H1 (cell line): ENCODE data around the gene PRR5L. TPM values are rescaled to one million over a fixed set of nuclear protein-coding genes. Genes with fewer than 3 reads are reported as not detected.

Experiments used
- CEBPB ChIP-seq: IDR thresholded peaks from 2 replicates; pipeline ENCODE4 v1.6.1; 2012; ENCODE audit warnings: low read depth, low read length
- CHD7 ChIP-seq: fragments of 300-600 bp; sonication (generic); IDR thresholded peaks from 2 replicates; pipeline ENCODE4 v1.7.1; 2012; ENCODE audit warnings: low read length, moderate library complexity, mild to moderate bottlenecking, inconsistent platforms; ENCODE audit not compliant: insufficient replicate concordance
- GTF2F1 ChIP-seq: IDR thresholded peaks from 2 replicates; pipeline ENCODE4 v1.6.1; 2012; ENCODE audit warnings: low read depth, low read length, improper control_type of control experiment, borderline replicate concordance
- KDM4A ChIP-seq: IDR thresholded peaks from one replicate; pipeline ENCODE4 v1.7.1; 2012; ENCODE audit warnings: low read depth, mild to moderate bottlenecking, moderate library complexity, low read length, inconsistent platforms; ENCODE audit not compliant: severe bottlenecking
- RAD21 ChIP-seq, 2 experiments: IDR thresholded peaks in 1 of 2; conservative IDR thresholded peaks in 1 of 2; 2 replicates each; pipeline ENCODE4 v1.6.1; 2011; ENCODE audit warnings: low read depth in 2 of 2, low read length in 2 of 2, improper control_type of control experiment in 1 of 2, inconsistent platforms in 1 of 2, mild to moderate bottlenecking in 1 of 2, moderate library complexity in 1 of 2
- RBBP5 ChIP-seq: IDR thresholded peaks from 2 replicates; pipeline ENCODE4 v1.7.1; 2012; ENCODE audit warnings: low read depth, mild to moderate bottlenecking, inconsistent platforms, low read length, moderate library complexity, borderline replicate concordance
- SAP30 ChIP-seq: fragments of 300-600 bp; sonication (generic); IDR thresholded peaks from 2 replicates; pipeline ENCODE4 v1.7.1; 2012; ENCODE audit warnings: low read length, moderate library complexity, mild to moderate bottlenecking, inconsistent platforms; ENCODE audit not compliant: insufficient read depth, insufficient replicate concordance
- SP2 ChIP-seq: IDR thresholded peaks from 2 replicates; pipeline ENCODE4 v1.6.1; 2012; ENCODE audit warnings: mild to moderate bottlenecking, low read length, inconsistent platforms
- SRF ChIP-seq: IDR thresholded peaks from 2 replicates; pipeline ENCODE4 v1.6.1; 2011; ENCODE audit warnings: mild to moderate bottlenecking, low read depth, low read length, moderate library complexity
- SUZ12 ChIP-seq: fragments of 200-600 bp; sonication (generic); IDR thresholded peaks from 2 replicates; pipeline ENCODE4 v1.6.1; 2012; ENCODE audit warnings: mild to moderate bottlenecking, inconsistent platforms, low read length, moderate library complexity, mixed read lengths
- TBP ChIP-seq: IDR thresholded peaks from 2 replicates; pipeline ENCODE4 v1.6.1; 2011; ENCODE audit warnings: low read depth, low read length, improper control_type of control experiment
- TCF12 ChIP-seq: IDR thresholded peaks from 2 replicates; pipeline ENCODE4 v1.6.1; 2011; ENCODE audit warnings: low read depth, mild to moderate bottlenecking, low read length
- polyA plus RNA-seq, 7 experiments: library from polyadenylated mRNA; depleted of rRNA in 3 of 7; stranded (reverse) in 5 of 7; unstranded in 2 of 7; fragments of >200 nt in 5 of 7; fragments of 200-250 nt in 2 of 7; gene quantifications; 1 replicate in 5 of 7; 2 replicates in 1 of 7; 4 replicates in 1 of 7; pipeline versions ENCODE4 v1.2.1 to v1.2.3, GENCODE V29; 2011 to 2013; ENCODE audit warnings: missing spikeins in 2 of 7, mixed read lengths in 2 of 7
- total RNA-seq: library from RNA; stranded (reverse); fragmentation: NEBNext Ultra II Directional; extraction: Animal tissue kit (Norgen Biotek cat#: 25700); gene quantifications from 2 replicates; pipeline ENCODE4 v1.2.1, GENCODE V29; 2021

PRR5L gene
- total and polyA plus RNA-seq, 2 of the 8 experiments (the other 6 are each of a cell fraction or from before 2014, with no cell fraction given): 6.6 to 10.1 TPM

DNA sequence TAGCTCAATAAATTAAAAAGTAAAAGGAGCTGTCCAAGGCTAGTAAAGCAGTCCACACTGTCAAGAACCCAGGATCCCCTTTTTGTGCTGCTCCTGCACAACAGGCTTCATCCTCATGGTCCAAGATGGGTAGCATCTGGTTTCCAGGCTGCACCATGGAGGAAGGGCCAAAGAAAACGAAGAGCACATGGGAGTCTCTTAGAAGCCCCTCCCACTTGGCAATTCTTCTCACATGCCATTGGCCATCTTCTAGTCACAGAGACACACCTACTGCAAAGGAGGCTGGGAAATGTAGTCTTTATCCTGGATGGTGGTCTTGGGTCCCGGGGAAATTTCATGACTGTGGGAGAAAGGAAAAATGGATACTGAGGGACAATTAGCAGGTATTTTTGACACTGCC, 37.8 kb downstream of the PRR5L start (continued):
- no peak for TF ChIP-seq CHD7
- no peak for TF ChIP-seq GTF2F1
- TF ChIP-seq SUZ12: no peak
- TF ChIP-seq KDM4A: no peak
- TF ChIP-seq RBBP5: no peak
- TF ChIP-seq RAD21 (IDR thresholded peaks at IDR 0.05 in 1 of 2, conservative IDR thresholded peaks at IDR 0.05 in 1 of 2; ENCODE audit: low read depth in 2 of 2, low read length in 2 of 2): no peak
- no peak for TF ChIP-seq SAP30
- TF ChIP-seq SP2: no peak
- no peak for TF ChIP-seq CEBPB
- no peak for TF ChIP-seq SRF
- no peak for TF ChIP-seq TBP
- TF ChIP-seq TCF12: no peak
